ENCODE results near the gene PRCD.
A peak's percentile ranks its signal among the peaks of the same experiment; 100 is the strongest.

Gene PRCD, protein sequence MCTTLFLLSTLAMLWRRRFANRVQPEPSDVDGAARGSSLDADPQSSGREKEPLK

DNA sequence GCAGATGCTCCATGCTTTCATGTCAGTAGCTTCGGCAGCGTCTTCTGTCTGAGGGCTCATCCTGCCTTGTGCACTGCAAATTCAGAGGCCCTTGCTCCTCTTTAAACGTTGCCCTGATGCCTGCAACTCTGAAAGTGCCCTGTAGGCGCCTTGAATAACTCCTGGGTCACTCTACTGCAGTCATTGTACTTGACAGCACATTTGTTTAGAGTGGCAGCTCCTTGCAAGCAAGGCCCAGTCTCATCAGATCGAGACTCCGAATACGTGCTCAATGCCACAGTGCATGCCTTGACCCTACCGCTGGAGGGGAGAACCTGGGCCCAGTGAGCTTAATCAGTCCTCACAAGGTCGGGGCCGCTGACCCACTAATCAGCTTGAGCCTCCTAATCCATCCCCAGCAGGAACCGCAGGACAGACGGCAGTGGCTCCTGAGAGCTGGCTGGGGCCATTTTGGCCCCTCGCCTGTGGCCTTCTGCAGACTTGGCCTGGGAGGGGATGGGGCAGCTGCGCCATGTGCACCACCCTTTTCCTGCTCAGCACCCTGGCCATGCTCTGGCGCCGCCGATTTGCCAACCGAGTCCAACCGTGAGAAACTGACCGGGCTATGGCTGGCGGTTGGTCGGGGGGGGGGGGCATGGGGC is at the start of gene PRCD:
Gene PRCD, plus strand, starts transcription at position 414 of the 641 bp plus-strand sequence. Its CDS starts 98 bp downstream, at position 512.
- DNase-seq: peak; percentile 35

DNA sequence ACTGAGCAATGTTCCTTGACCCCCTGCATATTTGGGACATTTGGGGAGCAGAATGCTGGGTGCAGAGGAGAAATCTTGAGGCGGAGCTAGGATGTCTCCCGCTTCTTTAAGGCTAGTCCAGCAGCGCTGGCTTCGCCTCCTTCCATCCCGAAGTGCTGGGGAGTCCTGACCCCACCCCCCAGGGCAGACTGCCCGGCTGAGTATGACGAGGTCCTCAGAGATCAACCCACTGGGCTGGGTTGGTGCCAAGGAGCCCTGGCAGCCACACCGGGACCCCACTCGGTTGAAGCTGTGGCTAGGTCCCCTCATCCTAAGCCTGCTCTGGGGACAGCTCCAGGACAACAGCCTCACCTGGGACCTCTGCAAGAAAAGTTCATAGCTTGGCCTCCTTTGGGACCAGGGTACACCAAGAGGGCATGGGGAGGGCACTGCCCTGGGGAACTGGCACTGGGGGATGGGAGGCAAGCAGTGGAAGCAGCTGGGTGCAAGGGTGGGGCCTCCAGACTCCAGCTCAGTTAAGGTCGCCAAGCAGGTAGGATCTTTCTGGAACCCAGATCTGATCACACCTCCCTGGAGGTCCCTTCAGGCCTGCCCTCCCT is 49.6 kb upstream of the PRCD start:
- no peak for DNase-seq

DNA sequence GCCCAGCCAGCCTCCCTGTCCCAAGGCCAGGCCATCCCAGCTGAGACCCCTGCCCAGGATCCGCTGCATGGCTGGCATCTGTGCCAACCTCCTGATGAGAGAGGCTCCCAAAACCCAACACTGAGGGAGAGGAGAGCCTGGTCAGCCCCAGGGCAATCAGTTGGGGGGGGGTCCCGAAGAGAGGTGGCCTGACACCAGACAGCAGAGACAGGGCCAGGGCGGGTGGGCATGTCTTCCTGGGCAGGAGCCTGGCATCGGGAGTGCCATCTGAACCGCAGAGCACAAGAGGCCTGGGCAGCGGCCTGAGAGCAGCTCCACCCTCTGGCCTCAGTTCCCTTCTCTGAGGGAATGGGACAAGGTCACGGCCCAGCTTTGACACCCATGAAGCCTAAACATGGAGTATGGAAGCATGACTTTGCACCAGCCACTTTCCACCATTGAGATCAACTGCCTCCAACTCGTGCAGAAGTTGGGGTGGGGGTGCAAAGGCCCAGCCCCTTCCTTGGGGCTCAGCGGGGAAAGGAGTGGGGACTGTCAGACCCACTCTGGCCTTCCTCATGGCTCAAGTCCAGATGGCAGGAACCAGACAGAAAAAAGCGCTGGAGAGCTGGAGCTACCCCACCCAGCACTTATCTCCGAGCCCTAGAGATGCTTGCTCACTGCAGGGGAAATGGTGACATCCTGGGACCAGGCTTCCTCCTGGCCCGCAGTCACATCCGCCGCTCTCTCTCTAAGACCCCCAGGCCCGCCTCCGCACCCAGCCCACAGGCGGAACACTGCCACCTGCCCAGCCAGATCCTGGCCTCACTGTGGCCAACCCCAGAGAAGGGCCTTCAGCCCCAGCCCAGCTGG is 48.3 kb upstream of the PRCD start:
- DNase-seq: peak; percentile 63

DNA sequence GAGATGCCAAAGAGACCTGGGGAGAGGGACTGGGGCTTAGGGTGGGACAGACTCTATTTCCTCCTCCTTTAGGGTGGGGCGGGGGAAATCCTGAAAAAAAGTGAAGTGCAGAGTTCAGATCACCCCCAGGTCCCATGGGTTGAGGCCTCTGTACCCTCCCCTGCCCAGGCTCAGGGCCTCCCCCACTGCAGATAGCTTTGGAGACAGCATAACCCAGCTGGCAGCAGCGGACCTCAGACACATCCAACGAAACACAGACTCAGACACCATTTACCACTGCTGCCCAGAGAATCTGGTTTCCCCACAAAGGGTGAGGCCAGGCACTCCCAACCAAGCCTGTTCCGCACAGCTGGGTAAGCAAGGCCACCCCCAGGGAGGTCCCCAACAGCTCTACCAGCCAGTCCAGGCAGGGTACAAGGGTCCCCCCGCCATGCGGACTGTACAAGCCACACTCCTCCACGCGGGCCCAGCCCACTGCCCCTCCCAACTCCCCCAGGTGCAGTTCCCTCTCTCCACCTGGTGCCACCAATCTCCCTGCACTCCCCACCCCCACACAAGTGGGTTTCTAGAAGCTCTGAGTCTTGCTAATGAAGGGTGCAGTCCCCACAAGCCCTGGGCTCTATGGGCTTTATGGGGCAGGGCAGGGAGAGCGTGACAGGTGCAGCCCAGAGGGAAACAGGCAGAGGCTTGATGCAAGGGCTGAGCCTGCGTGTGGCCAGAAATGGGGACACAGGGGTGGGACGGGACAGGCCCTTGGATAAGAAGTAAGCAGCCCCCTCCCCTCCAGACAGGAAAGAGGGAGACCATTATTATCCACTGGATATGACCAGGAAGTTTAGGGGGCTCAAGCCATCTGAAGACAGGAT is 47.5 kb upstream of the PRCD start:
- no peak for DNase-seq

DNA sequence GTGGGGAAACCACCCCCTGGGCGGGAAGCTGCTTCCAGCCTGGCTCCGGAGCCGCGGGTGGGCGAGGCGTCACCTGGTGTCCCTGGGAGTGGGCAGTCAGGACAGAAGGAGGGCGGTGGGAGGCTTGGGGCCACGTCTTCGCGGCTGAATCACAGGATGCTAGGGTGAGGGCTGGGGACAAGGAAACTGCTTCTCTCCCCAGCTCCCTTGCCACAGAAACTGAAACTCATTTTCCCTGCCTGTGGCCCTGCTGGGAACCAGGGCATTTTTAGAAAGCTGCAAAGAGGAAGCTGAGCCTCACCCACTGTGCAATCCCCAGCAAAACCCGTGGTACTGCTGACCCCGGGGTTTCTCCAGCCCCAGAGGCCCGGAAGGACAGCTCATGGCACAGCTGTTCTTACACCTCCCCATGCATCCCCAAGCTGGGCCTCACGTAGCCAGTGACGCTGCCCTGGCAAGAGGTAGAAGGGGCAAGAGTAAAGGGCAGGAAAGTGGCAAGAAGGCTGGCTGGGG is 46.8 kb upstream of the PRCD start:
- DNase-seq: peak; percentile 80

DNA sequence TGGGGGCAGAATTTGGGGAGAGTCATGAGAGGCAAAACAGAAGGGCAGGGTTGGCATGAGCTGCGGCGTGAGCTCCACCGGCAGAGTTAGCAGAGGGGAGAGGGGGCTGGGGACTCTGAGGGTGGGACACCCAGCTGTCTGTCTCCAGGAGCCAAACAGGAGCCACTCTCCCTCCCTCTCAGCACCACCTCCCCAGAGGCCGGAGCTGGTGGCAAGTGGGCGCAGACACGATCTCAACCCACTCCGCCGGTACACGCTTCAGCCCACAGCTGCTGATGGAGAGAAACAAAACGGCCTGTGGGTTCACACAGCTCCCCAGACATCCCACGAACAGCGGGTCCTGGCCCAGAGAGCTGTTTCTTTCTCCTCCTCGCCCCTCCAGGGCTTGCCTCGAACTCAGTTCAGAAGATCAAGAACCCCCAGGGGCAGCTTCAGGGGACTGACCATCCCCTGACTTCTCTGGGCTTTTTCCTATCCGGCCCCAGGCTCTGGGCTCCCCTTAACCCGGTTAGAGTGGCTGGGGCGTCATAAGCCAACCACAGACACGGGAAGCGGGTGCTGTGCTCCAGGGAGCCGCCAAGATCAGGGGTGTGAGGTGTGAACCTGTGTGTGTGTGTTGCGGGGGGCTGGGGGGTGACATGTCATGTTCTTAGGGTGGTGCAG is 46.2 kb upstream of the PRCD start:
- DNase-seq: no peak

DNA sequence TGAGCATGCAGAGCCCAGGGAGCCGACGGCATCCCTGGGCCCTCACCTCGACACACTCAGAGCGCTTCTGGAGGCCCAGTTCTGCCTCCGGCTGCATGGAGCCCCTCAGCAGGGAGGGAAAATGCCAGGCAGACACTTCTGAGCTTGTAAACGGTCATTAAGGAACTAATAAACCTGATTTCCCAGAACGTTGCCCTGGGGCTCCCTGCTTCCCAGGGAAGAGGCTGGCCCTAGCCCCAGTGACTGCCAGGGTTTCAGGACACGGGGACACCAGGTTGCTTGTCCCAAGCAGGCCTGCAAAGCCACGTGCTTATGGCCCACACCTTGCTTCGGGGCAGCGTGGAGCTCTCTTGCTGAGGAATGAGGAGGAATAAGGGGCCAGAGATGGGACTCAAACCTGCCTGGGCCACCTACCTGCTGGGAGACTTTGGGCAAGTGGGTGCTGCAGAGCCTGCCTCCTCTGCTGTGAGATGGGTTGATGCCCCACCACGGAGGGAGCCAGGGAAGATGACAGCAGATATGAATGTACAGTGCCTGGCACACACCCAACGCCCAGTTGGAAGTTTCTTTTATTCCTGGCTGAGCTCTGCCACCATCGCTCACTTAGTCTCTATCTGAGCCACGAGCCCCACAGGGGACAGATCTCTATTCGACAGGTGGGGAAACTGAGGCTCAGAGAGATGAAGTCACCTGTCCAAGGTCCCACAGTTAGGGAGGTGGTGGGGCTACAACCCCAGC is 44.0 kb upstream of the PRCD start:
- DNase-seq: no peak

DNA sequence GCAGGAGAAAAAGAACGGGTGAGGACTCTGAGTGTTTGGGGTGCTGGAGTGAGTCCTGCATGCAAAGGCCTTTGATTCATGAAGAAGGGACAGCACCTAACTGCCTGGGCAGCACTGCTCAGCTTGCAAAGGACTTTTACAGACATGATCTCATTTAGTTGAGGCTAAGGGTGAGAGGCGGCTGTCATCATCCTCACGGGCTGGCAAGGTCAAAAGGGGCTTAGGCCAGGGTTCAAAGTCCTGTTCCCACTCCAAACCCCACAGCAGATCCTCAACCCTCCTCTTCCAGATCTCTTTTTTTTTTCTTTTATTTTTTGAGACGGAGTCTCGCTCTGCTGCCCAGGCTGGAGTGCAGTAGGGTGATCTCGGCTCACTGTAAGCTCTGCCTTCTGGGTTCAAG is 43.4 kb upstream of the PRCD start:
- DNase-seq: no peak

DNA sequence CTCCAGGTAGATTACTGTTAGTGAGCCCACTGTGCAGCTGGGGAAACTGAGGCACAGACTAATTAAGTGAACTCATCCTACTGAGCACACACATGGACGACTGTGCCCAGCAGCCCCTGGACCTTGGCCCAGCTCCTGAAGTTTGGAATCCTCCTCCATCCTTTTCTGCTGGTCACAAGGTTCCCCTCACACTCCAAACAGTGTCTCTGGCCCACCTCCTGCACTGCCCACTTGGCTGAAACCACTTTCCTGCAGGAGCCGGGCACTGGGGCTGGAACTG is 42.2 kb upstream of the PRCD start:
- DNase-seq: no peak

DNA sequence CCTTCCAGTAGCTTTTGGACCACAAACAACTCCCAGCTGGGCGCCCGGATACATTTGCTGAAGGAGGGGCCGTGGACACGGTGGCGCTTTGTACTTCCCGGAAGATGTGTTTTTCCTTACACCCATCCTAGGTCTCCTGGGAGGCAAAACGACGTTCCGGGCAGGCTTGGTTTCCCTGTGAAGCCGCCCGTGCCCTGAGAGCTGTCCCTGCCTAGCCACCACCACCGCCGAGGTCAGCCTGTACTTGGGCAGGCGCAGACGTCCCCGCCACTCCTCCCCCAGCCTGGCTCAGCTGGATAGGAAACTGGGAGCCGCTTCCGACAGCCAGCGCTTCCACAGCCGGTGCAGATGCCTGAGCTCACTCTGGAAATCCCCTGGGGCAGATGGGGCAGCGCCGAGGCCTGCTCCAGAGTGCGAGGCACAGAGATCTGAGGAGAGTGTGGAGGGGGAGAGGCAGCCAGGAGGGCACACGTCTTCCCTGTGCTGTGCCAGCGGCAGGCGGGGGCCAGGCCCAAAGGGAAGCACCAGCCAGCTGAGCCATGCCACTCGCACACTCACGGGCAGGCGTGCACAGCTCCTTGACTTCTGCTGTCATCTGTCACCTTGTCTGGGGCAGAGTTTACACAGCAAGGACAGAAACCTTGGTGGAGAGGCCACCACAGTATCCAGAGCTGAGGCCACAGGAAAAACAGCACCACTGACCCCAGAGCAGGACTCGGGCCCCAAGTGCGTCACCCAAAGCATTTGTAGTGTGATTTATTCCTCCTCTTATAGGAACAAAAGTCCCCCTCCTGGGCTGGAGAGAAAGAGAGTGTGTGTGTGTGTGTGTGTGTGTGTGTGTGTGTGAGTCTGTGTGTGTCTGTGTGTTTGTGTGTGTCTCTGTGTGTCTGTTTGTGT is 41.6 kb upstream of the PRCD start:
- no peak for DNase-seq

DNA sequence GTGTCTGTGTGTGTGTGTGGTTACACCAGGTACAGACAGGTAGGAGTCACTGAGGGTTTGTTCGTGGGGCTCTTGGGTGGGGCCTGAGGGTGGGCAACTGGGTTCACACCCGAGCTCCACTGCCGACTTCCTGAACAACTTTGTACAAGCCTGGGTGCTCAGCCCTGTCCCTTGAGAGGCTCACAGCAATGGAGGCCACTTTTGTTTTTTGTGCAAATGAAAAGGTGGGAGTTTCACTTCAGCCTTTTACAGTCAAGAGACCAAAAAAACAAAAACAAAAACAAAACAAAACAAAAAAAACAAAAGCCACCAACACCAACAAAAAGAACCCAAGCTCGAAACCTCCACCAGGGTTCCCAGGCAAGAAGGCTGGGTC is 41.0 kb upstream of the PRCD start:
- no peak for DNase-seq

DNA sequence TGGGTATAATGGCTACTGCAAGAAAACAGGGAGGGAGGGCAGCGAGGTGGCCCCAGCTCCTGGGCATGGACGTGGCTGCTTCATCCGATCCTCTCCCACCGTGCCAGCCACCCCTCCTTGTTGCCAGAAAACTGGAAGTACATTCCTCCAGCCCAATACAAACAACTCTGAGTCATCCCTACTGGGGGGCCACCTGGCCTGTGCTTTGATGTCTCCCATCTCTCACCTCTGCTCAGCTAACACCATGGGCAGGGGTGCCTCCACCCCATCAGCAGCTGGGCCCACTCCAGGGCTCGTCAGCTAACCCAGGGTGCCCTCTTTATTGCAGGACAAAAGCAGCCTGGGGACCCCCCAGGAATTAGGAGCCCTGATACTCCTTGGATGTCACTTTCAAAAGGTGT is 40.6 kb upstream of the PRCD start:
- DNase-seq: no peak

DNA sequence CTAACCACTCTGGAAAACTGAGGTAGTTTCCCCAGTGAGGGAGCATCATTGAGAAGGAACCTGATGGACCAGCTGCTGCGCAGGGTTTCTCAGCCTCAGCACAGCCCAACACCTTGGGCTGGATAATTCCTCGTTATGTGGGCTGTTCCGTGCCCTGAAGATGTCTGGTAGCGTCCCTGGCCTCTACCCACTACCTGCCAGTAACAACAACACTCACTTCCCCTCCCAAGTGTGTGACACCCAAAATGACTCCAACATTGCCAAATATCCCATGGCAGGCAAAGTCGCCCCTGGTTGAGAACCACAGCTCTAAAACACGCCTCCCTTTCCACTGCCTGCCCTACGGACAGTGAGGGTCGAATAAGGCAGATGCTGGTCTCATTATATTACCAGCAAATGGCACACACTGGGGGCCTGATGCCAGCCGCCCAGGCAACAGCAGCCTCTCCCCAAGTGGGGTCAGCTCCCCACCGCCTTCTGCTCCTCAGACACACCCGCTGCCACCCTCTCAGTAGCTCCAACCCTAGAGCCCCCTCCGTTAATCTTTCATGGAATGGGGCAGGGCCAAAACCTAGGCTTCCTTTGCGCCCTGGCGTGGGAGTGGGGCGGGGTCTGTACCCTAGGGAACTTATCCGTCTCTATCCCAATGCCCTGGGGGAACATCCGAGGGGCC is 39.6 kb upstream of the PRCD start:
- DNase-seq: no peak

DNA sequence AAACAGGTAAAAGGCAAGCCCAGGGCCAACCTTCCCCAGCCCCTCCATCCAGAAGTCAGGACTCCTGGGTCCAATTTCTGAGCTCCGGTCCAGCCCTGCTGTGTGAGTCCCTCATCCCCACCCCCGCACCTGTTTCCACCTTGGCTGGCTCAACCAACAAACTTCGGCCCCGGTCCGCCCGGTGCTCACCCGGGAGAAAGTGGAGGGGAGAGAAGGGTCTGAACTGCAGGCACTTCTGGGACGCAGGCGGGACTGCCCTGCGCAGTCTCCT is 39.2 kb upstream of the PRCD start:
- DNase-seq: no peak

DNA sequence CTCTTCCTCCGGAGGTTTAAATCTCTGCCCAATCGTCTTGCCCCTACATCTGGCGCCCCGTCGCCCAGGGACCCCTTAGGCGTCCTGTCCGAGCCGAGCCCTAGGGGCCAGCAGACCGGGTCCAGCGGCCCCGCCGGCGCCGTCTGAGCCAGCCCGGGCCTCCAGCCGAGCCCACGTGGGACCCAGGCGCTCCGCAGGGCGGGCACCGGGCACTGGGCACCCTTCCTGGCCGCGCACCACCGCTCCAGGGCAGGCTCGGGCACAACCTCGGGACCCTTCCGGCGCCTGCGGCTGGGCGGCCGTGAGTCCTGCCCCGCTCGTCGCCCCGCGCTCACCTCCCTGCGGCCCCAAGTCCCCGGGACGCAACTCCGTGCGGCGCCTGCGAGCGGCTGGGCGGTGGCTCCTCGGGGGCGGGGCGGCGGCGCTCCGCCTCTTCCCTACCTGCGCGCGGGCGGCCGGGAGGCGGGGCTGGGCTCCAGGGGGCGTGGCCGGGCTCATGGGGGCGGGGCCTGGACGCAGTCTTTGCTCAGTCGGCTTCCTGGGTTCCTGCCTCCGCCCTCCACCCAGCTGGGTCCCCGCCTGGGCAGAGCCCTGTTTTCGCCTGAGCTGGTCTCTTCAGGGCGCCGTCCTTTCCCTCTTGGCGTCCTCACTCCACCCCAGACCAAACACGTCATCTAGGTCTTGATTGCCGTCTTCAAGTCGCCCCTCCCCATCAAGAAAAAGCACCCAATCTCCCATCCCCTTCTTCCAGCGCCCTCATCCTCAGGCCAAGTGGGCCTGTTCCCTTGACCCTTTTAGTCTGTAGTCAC is 38.6 kb upstream of the PRCD start, which contains the start of gene RHBDF2:
Gene RHBDF2, minus strand, starts transcription at position 406 of the 809 bp plus-strand sequence. CDS start 19,899 bp downstream, outside the sequence.
- DNase-seq: peak; percentile 88

DNA sequence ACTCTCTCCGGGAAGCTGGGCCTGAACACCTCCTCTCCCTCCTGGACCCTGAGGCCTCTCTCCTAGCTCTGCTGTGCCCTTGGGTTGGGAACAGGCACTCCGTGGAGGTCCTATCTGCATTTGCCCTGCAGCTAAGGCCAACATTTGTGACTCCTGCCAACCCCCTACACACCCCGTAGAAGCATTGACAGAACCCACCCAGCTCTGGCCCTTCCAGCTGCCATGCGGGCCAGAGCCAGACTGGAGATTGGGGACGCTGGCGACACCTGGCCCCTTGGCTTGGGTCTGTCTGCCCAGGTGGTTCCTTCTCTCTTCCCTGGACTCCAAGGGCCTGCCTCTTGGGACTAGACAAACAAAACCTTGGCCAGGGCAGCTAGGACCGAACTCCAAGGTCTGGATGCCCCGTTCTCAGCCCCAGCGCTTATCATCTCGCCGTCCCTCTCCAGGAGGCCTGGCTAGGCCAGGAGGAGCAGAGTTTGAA is 38.0 kb upstream of the PRCD start:
- DNase-seq: no peak

DNA sequence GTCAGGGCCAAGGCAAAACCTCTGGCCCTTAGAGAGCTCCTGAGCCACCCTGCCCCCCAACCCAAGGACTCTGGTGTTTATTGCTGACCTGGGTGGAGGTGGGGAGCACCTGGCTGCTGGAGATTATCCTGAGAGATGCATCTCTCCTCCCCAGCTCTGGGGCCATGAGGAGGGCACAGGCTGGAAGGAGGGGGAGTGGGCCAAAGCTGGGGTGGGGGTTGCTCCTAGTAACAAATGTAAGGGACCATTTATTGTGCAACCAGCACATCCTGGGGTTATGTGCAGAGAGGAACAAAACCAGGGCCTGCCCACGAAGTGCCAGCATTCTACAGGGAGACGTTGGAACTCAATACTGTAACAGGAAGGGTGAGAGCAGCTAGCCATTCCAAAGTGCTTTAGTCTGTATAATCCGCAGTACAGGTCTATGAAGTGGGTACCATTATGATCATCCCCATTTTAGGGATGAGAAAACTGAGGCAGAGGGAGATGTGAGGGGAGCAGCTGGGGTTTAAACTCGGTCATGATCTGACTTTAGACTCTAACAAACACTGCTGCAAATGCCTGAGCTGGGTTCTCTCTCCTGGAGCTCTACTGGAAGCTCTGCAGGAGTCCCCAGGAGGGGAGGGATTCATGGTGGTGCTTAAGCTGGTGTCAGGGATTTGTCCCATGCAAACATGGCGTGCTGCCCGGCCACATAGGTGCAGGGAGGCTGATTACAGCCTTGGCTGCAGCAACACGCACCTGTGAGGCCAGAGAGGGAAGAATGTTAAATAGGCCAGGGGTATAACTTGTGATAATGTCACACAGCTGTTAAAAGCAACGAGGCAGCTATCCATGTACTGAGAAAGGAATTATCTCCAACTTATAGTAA is 37.3 kb upstream of the PRCD start:
- DNase-seq: no peak

DNA sequence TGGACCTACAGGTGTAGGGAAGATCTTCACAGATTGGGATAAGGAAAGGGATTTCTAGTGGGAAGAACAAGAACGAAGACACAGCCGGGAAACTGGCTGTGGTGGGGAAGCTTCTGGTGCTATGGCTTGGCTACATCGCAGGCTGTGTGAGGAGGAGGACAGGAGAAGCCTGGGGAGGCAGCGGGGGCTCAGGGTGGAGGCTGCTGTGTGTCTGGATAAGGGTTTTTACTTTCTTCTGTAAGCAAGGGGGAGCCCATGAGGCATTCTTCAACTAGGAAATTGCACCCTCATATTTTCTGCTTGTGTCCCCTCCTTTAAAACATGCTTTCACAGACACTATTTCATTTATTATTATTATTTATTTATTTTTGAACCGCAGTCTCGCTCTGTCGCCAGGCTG is 35.7 kb upstream of the PRCD start:
- DNase-seq: peak; percentile 70

Data from hematopoietic multipotent progenitor cell treated with erythropoietin and hydrocortisone succinate and interleukin-3 and kit ligand, for 4 days (in vitro differentiated cells).